Activated CD4-positive, alpha-beta memory T cell treated with anti-CD3 and anti-CD28 coated beads, Interleukin-2, amount 10 ng/mL, durations not matched to agents 7 days and 5 days (primary cell): ENCODE data around the gene CSGALNACT2. TPM values are rescaled to one million over a fixed set of nuclear protein-coding genes. Genes with fewer than 3 reads are reported as not detected.
A peak's percentile ranks its signal among the peaks of the same experiment; 100 is the strongest.

ENCODE experiments used
- CTCF ChIA-PET: fragments of 350-600 bp; sonication (Branson Sonifier 250); formaldehyde crosslinking; loops from one replicate; lab custom pipeline; 2021; ENCODE audit warnings: antibody characterized with exemption, inconsistent platforms; lab: Charles Lee
- POLR2A ChIA-PET: fragments of 350-600 bp; sonication (Branson Sonifier 250); formaldehyde crosslinking; loops from one replicate; lab custom pipeline; 2021; ENCODE audit warnings: antibody characterized with exemption; lab: Charles Lee
- DNase-seq: peaks from one replicate; pipeline ENCODE4 v3.0.0-alpha.2; 2020
- H3K27ac Mint-ChIP-seq: one replicate; pipeline ENCODE4 v1.8.0; 2021; ENCODE audit warnings: mild to moderate bottlenecking, mixed read lengths
- H3K27me3 Mint-ChIP-seq: one replicate; pipeline ENCODE4 v1.8.0; 2021; ENCODE audit warnings: mixed read lengths
- H3K36me3 Mint-ChIP-seq: one replicate; pipeline ENCODE4 v1.8.0; 2021; ENCODE audit warnings: low read depth, mixed read lengths
- H3K4me1 Mint-ChIP-seq: one replicate; pipeline ENCODE4 v1.8.0; 2021; ENCODE audit warnings: mixed read lengths
- H3K4me3 Mint-ChIP-seq: one replicate; pipeline ENCODE4 v1.8.0; 2021; ENCODE audit warnings: mild to moderate bottlenecking, mixed read lengths
- H3K9me3 Mint-ChIP-seq: one replicate; pipeline ENCODE4 v1.8.0; 2021; ENCODE audit warnings: mixed read lengths
- total RNA-seq, 2 experiments: library from RNA; stranded (reverse); gene quantifications; one replicate each; pipeline ENCODE4 v1.2.3, GENCODE V29; 2021

The CSGALNACT2 gene
- total RNA-seq, 2 experiments from 2014 or later: 64.8 to 66.2 TPM

- ChIA-PET POLR2A (no interaction called here), CTCF (interaction anchor here (1.4 kb wide), 1 partner anchor 23 kb away, joined by 5 read pairs; no protein-coding TSS in a partner anchor)
- DNase-seq: no peak
- Mint-ChIP-seq H3K4me1 (peaks cover 40% of the 10 kb centered on the region), H3K36me3 (no peaks in the 10 kb centered on the region), H3K4me3 (no peak overlapping the region), H3K27ac (no peak overlapping the region), H3K27me3 (peaks cover 42% of the 10 kb centered on the region), H3K9me3 (no peaks in the 10 kb centered on the region)
Observed at GRCh38 chr10:43227911-43228782, 89.9 kb downstream of the CSGALNACT2 start.

GRCh38 chr10:43228783-43229207, 90.5 kb downstream of the CSGALNACT2 start:
- CTCF ChIA-PET: interaction anchor here (1.4 kb wide), 1 partner anchor 24 kb away, joined by 5 read pairs; no protein-coding TSS in a partner anchor
- no peaks in the 10 kb centered on the region for H3K36me3 Mint-ChIP-seq
- H3K27ac Mint-ChIP-seq: no peak overlapping the region

GRCh38 chr10:43229208-43230061, 91.2 kb downstream of the CSGALNACT2 start:
- POLR2A ChIA-PET: interaction anchor here (1.0 to 1.5 kb wide), 3 partner anchors 24 to 58 kb away, joined by 3 read pairs; no protein-coding TSS in a partner anchor
- DNase-seq: peak; percentile 57
- no peaks in the 10 kb centered on the region for H3K9me3 Mint-ChIP-seq
- H3K27me3 Mint-ChIP-seq: peaks cover 35% of the 10 kb centered on the region
- no peaks in the 10 kb centered on the region for H3K36me3 Mint-ChIP-seq
- peak overlapping the region; percentile 71 for H3K4me3 Mint-ChIP-seq
- no peak overlapping the region for H3K27ac Mint-ChIP-seq
- CTCF ChIA-PET: interaction anchor here (1.3 kb wide), 1 partner anchor 26 kb away, joined by 4 read pairs; no protein-coding TSS in a partner anchor
- peaks cover 40% of the 10 kb centered on the region for H3K4me1 Mint-ChIP-seq

More at GRCh38 chr10:43228783-43229207, 90.5 kb downstream of the CSGALNACT2 start:
- Mint-ChIP-seq H3K9me3 (no peaks in the 10 kb centered on the region), H3K4me3 (peak overlapping the region; percentile 71), H3K4me1 (peaks cover 40% of the 10 kb centered on the region), H3K27me3 (peaks cover 38% of the 10 kb centered on the region)
- POLR2A ChIA-PET: no interaction called here
- no peak for DNase-seq

- Mint-ChIP-seq H3K36me3 (no peaks in the 10 kb centered on the region), H3K27ac (no peak overlapping the region), H3K4me1 (peaks cover 38% of the 10 kb centered on the region), H3K9me3 (no peaks in the 10 kb centered on the region), H3K4me3 (peak overlapping the region; percentile 21), H3K27me3 (peaks cover 29% of the 10 kb centered on the region)
- POLR2A ChIA-PET: interaction anchor here (1.0 to 1.5 kb wide), 5 partner anchors 20 to 110 kb away, joined by 3 read pairs; no protein-coding TSS in a partner anchor
- no peak for DNase-seq
- CTCF ChIA-PET: interaction anchor here (0.9 to 1.3 kb wide), 2 partner anchors 26 to 36 kb away, joined by 4 to 5 read pairs; partner anchors contain the start of gene RASGEF1A
Observed at GRCh38 chr10:43230101-43230908, 92.1 kb downstream of the CSGALNACT2 start.

- Mint-ChIP-seq H3K27ac (peak overlapping the region; percentile 67), H3K36me3 (no peaks in the 10 kb centered on the region), H3K4me3 (peak overlapping the region; percentile 17), H3K9me3 (no peaks in the 10 kb centered on the region), H3K4me1 (peaks cover 35% of the 10 kb centered on the region), H3K27me3 (peaks cover 25% of the 10 kb centered on the region)
- ChIA-PET POLR2A (interaction anchor here (1.0 to 1.5 kb wide), 5 partner anchors 19 to 111 kb away, joined by 3 read pairs; partner anchors contain the start of gene RASGEF1A), CTCF (interaction anchor here (0.9 to 1.3 kb wide), 2 partner anchors 25 to 35 kb away, joined by 4 to 5 read pairs; partner anchors contain the start of gene RASGEF1A)
- DNase-seq: no peak
Observed at GRCh38 chr10:43230909-43231522, 92.8 kb downstream of the CSGALNACT2 start.

GRCh38 chr10:43231523-43232078, 93.4 kb downstream of the CSGALNACT2 start:
- Mint-ChIP-seq H3K27ac (peak overlapping the region; percentile 67), H3K4me3 (no peak overlapping the region), H3K4me1 (peaks cover 32% of the 10 kb centered on the region), H3K36me3 (no peaks in the 10 kb centered on the region), H3K27me3 (peaks cover 25% of the 10 kb centered on the region), H3K9me3 (no peaks in the 10 kb centered on the region)
- peak; percentile 67 for DNase-seq
- POLR2A ChIA-PET: interaction anchor here (1.0 kb wide), 2 partner anchors 35 to 111 kb away, joined by 3 read pairs; partner anchors contain the start of gene RASGEF1A
- CTCF ChIA-PET: interaction anchor here (0.7 to 0.9 kb wide), 2 partner anchors 21 to 34 kb away, joined by 4 read pairs; no protein-coding TSS in a partner anchor

- POLR2A ChIA-PET: no interaction called here
- H3K4me1 Mint-ChIP-seq: peaks cover 22% of the 10 kb centered on the region
- peaks cover 8% of the 10 kb centered on the region for H3K27me3 Mint-ChIP-seq
Observed at GRCh38 chr10:43233601-43234430, 95.6 kb downstream of the CSGALNACT2 start.

GRCh38 chr10:43234471-43235041, 96.3 kb downstream of the CSGALNACT2 start:
- H3K4me1 Mint-ChIP-seq: peaks cover 18% of the 10 kb centered on the region
- H3K36me3 Mint-ChIP-seq: peaks cover 2% of the 10 kb centered on the region
- no peak overlapping the region for H3K27ac Mint-ChIP-seq
- no peak overlapping the region for H3K4me3 Mint-ChIP-seq
- POLR2A ChIA-PET: no interaction called here
- H3K9me3 Mint-ChIP-seq: peaks cover 5% of the 10 kb centered on the region
- CTCF ChIA-PET: no interaction called here
- H3K27me3 Mint-ChIP-seq: peaks cover 11% of the 10 kb centered on the region
- no peak for DNase-seq

More at GRCh38 chr10:43233601-43234430, 95.6 kb downstream of the CSGALNACT2 start:
- H3K36me3 Mint-ChIP-seq: no peaks in the 10 kb centered on the region
- no peaks in the 10 kb centered on the region for H3K9me3 Mint-ChIP-seq
- no peak overlapping the region for H3K4me3 Mint-ChIP-seq
- no peak for DNase-seq
- CTCF ChIA-PET: no interaction called here
- H3K27ac Mint-ChIP-seq: no peak overlapping the region
